SU-DHL-6 (cell line): ENCODE data around the gene LHPP.

Source experiments
- H2AFZ ChIP-seq: fragments of 200-600 bp; sonication (generic); 2 replicates; pipeline ENCODE4 v1.6.1; 2014; ENCODE audit warnings: low read depth, mild to moderate bottlenecking, moderate library complexity, mixed read lengths, antibody characterized with exemption, low read length; ENCODE audit not compliant: severe bottlenecking
- H3F3A ChIP-seq: fragments of 200-600 bp; shearing (Covaris generic); 2 replicates; pipeline ENCODE4 v1.6.0; 2016; ENCODE audit warnings: antibody characterized with exemption, mild to moderate bottlenecking; ENCODE audit not compliant: insufficient read depth
- H3K27ac ChIP-seq: fragments of 200-600 bp; sonication (generic); 2 replicates; pipeline ENCODE4 v1.5.1; 2016; ENCODE audit warnings: low read depth, mild to moderate bottlenecking, low read length, moderate library complexity, mixed read lengths
- H3K27me3 ChIP-seq: fragments of 200-600 bp; sonication (generic), shearing (Covaris generic); 2 replicates; pipeline ENCODE4 v1.6.0; 2014; ENCODE audit warnings: mild to moderate bottlenecking, low read length
- H3K36me3 ChIP-seq: fragments of 200-600 bp; sonication (generic); 2 replicates; pipeline ENCODE4 v1.6.1; 2014; ENCODE audit warnings: mild to moderate bottlenecking, low read length, mixed read lengths
- H3K4me2 ChIP-seq: fragments of 300-600, 200-600 bp; shearing (Covaris generic), sonication (generic); 2 replicates; pipeline ENCODE4 v1.6.0; 2014; ENCODE audit warnings: low read length, low read depth, mild to moderate bottlenecking; ENCODE audit not compliant: poor library complexity, severe bottlenecking
- H3K4me3 ChIP-seq: fragments of 200-600 bp; sonication (generic); 2 replicates; pipeline ENCODE4 v1.5.1; 2014; ENCODE audit warnings: antibody characterized with exemption, low read length, mild to moderate bottlenecking, mixed read lengths; ENCODE audit not compliant: insufficient read depth, poor library complexity, severe bottlenecking
- H3K79me2 ChIP-seq: fragments of 200-600 bp; sonication (generic); 2 replicates; pipeline ENCODE4 v1.6.1; 2014; ENCODE audit warnings: mild to moderate bottlenecking, low read length, moderate library complexity; ENCODE audit not compliant: insufficient read depth
- H3K9ac ChIP-seq: fragments of 200-600 bp; sonication (generic); 2 replicates; pipeline ENCODE4 v1.7.0; 2014; ENCODE audit warnings: mild to moderate bottlenecking, low read length
- H3K9me2 ChIP-seq: fragments of 200-600 bp; sonication (generic); replicated peaks from 2 replicates; pipeline ENCODE4 v1.6.1; 2014; ENCODE audit warnings: low read length; ENCODE audit not compliant: insufficient read depth
- H3K9me3 ChIP-seq: fragments of 200-600 bp; sonication (generic); 2 replicates; pipeline ENCODE4 v1.6.1; 2014; ENCODE audit warnings: low read length, mixed read lengths; ENCODE audit not compliant: insufficient read depth
- H4K20me1 ChIP-seq: fragments of 200-600 bp; sonication (generic); 2 replicates; pipeline ENCODE4 v1.6.1; 2014; ENCODE audit warnings: low read depth, mild to moderate bottlenecking, antibody characterized with exemption, low read length, moderate library complexity, mixed read lengths
- EZH2phosphoT487 ChIP-seq: fragments of 200-600 bp; sonication (generic), shearing (Covaris generic); conservative IDR thresholded peaks from 2 replicates; pipeline ENCODE4 v1.6.1; 2018; ENCODE audit warnings: mild to moderate bottlenecking, antibody characterized with exemption, low read length, moderate library complexity, mixed read lengths
- TF ChIP-seq, protein P1 (sequence below): fragments of 200-600 bp; sonication (generic); IDR thresholded peaks from one replicate; pipeline ENCODE4 v1.5.1; 2017; ENCODE audit warnings: antibody characterized with exemption, mild to moderate bottlenecking, low read length, moderate library complexity; ENCODE audit not compliant: insufficient read depth, poor library complexity, severe bottlenecking

Gene LHPP

DNA sequence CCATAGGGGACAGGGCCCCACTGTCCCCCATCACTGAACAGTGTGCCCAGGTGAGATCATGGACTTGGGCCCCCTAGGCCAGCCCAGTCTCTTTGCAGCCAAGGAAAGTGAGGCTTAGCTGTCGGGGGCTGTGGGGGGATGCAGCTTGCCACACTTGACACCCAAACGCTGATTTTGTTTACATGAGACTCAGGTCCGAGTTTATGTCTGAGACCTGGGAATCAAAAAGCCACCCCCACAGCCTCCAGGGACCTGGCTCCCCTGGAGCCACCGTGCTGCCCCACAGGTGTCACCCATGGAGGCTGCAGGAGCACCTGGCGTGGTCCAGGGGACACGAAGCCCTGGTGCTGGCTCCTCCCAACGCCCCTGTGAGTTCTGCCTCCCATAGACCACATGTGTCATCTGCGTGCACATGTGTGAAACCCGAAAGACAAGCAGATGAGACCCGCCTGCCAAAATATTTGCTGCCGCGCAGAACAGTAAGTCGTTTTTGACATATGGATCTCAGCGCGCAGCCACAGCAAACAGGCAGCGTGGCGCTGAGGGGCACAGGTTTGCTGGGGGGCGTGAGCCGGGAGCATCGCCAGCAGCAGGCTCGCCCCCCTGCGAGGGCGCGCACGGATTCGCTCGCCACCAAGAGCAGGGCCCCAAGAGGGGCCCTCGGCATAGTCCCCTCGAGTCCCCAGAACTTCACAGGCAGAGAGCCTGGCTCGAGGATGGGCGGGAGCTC, 112.3 kb downstream of the LHPP start:
- Histone ChIP-seq H2AFZ (no peak overlapping the region), H3F3A (no peaks in the 10 kb centered on the region), H3K4me3 (no peak overlapping the region), H4K20me1 (no peaks in the 10 kb centered on the region), H3K79me2 (no peaks in the 10 kb centered on the region), H3K9ac (no peak overlapping the region), H3K9me2 (no peaks in the 10 kb centered on the region), H3K27ac (no peak overlapping the region), H3K4me2 (no peak overlapping the region), H3K36me3 (no peaks in the 10 kb centered on the region), H3K9me3 (no peaks in the 10 kb centered on the region), H3K27me3 (no peaks in the 10 kb centered on the region)
- no peak for TF ChIP-seq EZH2phosphoT487

DNA sequence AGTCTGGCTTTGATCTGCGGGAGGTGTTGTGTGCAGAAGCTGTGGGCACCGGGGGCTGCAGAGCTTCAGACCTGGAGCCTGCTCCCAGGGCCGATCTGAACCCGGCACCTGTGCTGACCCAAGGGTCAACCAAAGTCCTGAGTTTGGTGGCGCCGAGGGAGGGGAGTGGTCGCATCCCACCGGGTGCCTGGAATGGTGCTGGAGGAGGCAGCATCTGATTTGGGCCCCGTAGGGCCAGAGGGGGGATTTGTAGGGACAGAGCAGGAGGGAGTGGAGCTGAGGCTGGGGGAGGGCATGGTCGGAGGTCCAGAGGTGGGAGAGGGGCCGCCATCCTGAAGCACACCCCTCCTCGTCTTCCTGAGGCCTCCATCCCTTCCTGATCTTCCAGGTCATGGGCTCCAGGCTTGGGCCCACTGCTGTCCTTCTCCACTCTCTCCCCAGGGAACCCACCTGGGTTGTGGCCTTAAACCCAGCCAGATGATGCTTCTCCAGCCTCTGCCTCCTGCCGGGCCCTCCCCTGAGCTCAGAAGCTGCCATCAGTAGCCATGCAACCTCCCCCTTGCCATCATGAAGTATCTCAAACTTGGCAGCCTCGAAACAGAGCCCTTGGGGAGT, 112.9 kb downstream of the LHPP start:
- H3K4me2 ChIP-seq: no peak overlapping the region
- H3K9me3 ChIP-seq: no peaks in the 10 kb centered on the region
- H2AFZ ChIP-seq: no peak overlapping the region
- no peaks in the 10 kb centered on the region for H3K9me2 ChIP-seq
- no peaks in the 10 kb centered on the region for H3K79me2 ChIP-seq
- H3K36me3 ChIP-seq: no peaks in the 10 kb centered on the region
- H3K27ac ChIP-seq: no peak overlapping the region
- TF ChIP-seq, protein P1, sequence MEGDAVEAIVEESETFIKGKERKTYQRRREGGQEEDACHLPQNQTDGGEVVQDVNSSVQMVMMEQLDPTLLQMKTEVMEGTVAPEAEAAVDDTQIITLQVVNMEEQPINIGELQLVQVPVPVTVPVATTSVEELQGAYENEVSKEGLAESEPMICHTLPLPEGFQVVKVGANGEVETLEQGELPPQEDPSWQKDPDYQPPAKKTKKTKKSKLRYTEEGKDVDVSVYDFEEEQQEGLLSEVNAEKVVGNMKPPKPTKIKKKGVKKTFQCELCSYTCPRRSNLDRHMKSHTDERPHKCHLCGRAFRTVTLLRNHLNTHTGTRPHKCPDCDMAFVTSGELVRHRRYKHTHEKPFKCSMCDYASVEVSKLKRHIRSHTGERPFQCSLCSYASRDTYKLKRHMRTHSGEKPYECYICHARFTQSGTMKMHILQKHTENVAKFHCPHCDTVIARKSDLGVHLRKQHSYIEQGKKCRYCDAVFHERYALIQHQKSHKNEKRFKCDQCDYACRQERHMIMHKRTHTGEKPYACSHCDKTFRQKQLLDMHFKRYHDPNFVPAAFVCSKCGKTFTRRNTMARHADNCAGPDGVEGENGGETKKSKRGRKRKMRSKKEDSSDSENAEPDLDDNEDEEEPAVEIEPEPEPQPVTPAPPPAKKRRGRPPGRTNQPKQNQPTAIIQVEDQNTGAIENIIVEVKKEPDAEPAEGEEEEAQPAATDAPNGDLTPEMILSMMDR: no peak
- TF ChIP-seq EZH2phosphoT487: no peak
- H4K20me1 ChIP-seq: no peaks in the 10 kb centered on the region
- H3F3A ChIP-seq: no peaks in the 10 kb centered on the region
- no peaks in the 10 kb centered on the region for H3K27me3 ChIP-seq
- H3K9ac ChIP-seq: no peak overlapping the region
- H3K4me3 ChIP-seq: no peak overlapping the region

DNA sequence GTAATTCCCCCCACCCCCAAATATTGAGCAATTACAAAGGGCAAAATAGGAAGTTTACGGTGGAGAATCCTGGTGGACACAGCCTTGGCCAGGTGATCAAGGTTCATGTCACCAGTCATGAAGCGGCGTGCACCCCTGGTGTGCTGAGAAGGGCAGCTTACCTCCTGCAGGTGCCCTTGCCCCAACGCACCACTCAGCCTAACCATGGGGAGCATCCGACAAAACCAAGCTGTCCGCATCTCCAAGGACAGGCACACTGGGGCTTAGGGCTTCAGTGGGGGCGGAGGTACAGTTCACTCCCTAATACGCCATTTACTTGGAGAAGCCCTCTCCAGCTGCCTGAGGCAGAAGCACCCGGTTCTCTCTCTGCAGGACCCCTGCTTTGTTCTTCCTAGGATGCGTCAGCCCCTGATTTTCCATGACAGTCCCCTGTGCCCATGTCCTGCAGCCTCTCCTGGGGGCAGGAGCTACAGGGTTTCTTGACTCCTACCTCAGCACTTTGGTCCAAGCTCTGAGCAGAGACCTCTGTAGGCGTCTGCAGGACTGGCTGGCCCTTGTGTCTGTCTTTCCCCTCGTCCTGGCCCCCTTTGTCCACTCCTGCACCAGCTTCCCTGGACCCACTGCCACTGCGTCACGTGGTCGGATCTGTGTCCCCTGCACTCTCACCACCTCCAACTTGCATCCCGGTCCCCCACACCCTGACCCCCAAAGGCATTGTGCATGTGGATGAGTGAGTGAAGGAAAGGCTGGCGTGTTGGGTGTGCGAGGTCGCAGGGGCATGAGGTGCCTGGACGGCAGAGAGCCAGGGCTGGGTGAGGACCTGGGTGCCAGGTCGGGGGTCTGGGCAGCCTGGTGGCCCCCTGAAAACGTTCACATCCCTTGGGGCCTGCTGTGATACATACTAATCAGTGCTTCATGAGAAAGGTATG, 113.7 kb downstream of the LHPP start:
- H3F3A ChIP-seq: no peaks in the 10 kb centered on the region
- H3K9me2 ChIP-seq: no peaks in the 10 kb centered on the region
- peaks cover 4% of the 10 kb centered on the region; the same call in 1 of the 2 replicates for H3K36me3 ChIP-seq
- TF ChIP-seq, protein P1: no peak
- TF ChIP-seq EZH2phosphoT487: no peak
- no peaks in the 10 kb centered on the region for H3K79me2 ChIP-seq
- no peak overlapping the region for H3K4me2 ChIP-seq
- H3K27ac ChIP-seq: no peak overlapping the region
- H3K9ac ChIP-seq: no peak overlapping the region
- no peak overlapping the region for H3K4me3 ChIP-seq
- no peaks in the 10 kb centered on the region for H3K27me3 ChIP-seq
- H3K9me3 ChIP-seq: no peaks in the 10 kb centered on the region
- no peaks in the 10 kb centered on the region for H4K20me1 ChIP-seq
- H2AFZ ChIP-seq: no peak overlapping the region
